ENCODE results near the gene DCTN2.
"Not testable (repeated sequence)": the region's sequence is repeated elsewhere in the genome, so short reads cannot be mapped to it uniquely, and the experiment has no call there.

The DCTN2 gene

DNA sequence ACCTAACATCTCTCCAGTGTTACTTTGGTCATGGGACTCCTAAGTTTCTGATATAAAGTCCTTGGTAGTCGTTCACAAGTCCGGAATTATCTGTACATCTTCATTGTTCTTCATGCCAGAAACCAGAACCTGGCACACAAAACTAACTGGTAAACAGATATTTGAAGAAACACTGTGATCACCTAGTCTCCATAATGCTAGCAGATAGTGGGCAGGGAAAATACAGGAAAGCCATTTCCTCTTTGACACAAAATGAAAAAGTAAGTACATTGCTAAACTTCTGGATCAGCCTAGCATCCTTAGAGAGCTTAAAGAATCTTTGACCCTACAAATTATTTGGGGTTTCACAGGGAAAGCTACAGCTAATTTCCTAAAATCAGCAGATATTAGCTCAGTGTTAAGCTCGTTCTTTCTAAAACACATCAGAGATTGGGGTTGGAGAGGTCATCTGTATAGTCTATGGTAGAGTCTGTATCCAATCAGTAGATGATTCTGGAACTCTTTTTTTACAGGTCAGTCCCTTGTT, 31.5 kb downstream of the DCTN2 start:
- DNase-seq (ENCODE audit: low read depth), result no peak

GRCh38 chr12:57514720-57515407, 32.1 kb downstream of the DCTN2 start:
- DNase-seq (ENCODE audit: low read depth), result no peak

GRCh38 chr12:57514246-57514645, 32.7 kb downstream of the DCTN2 start:
- DNase-seq (ENCODE audit: low read depth), result not testable (repeated sequence)

- not testable (repeated sequence) for DNase-seq (ENCODE audit: low read depth)
These were observed 33.3 kb downstream of the DCTN2 start for GRCh38 chr12:57513677-57514076.

GRCh38 chr12:57513266-57513665, 33.7 kb downstream of the DCTN2 start:
- DNase-seq (ENCODE audit: low read depth), result no peak

DNA sequence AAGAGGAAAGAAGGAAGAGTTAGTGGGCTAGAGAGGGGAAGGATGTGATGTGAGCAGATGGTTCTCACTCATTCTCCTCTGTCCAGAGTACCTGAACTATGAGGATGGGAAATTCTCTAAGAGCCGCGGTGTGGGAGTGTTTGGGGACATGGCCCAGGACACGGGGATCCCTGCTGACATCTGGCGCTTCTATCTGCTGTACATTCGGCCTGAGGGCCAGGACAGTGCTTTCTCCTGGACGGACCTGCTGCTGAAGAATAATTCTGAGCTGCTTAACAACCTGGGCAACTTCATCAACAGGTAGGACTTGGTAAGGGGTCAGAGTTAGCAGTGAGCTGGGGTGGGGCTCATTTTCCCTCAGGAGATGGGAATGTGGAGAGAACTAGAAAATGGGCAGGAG, 34.3 kb downstream of the DCTN2 start:
- no peak for DNase-seq (ENCODE audit: low read depth)

- no peak for DNase-seq (ENCODE audit: low read depth)
These were observed 35.2 kb downstream of the DCTN2 start for GRCh38 chr12:57511588-57512325.

DNA sequence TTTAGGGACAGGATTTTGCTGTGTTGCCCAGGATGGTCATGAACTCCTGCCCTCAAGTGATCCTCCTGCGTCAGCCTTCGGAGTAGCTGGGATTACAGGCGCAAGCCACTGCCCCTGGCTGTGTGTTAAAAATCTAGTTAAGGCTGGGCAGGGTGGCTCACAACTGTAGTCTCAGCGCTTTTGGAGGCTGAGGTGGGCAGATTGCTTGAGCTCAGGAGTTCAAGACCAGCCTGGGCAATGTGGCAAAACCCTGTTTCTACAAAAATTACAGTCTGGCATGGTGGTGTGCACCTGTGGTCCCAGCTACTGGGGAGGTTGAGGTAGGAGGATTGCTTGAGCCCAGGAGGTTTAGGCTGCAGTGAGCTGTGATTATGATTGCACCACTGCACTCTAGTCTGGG, 35.8 kb downstream of the DCTN2 start:
- DNase-seq (ENCODE audit: low read depth), result no peak

GRCh38 chr12:57507796-57508195, 39.2 kb downstream of the DCTN2 start:
- not testable (repeated sequence) for DNase-seq (ENCODE audit: low read depth)

GRCh38 chr12:57506541-57506940, 40.5 kb downstream of the DCTN2 start:
- not testable (repeated sequence) for DNase-seq (ENCODE audit: low read depth)

GRCh38 chr12:57502311-57502969, 44.6 kb downstream of the DCTN2 start:
- not testable (repeated sequence) for DNase-seq (ENCODE audit: low read depth)

GRCh38 chr12:57500213-57500612, 46.8 kb downstream of the DCTN2 start:
- no peak for DNase-seq (ENCODE audit: low read depth)

DNA sequence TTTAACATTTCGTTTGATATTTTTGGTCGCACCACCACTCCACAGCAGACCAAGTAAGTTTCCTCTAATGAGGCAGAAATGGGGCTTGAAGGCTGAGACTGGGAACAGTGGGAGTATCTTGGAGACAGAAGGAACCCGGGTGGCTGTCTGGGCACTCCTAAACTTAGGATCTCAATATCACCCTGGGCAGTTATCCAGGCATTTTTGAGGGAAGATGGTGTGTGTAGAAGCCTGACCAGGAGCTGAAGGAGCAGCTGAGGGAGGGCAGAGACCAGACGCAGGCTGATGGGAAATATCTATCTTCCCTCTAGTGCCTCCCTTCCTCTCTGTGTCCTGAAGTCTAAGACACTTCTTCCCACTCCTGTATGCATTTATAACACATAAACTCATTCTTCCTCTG, 48.4 kb downstream of the DCTN2 start:
- DNase-seq (ENCODE audit: low read depth), result no peak

- DNase-seq (ENCODE audit: low read depth), result no peak
These were observed 48.9 kb downstream of the DCTN2 start for GRCh38 chr12:57498132-57498502.

- DNase-seq (ENCODE audit: low read depth), result no peak
These were observed 49.5 kb downstream of the DCTN2 start for GRCh38 chr12:57497223-57498131.

- DNase-seq (ENCODE audit: low read depth), result no peak
These were observed 50.2 kb downstream of the DCTN2 start for GRCh38 chr12:57496822-57497221.

GRCh38 chr12:57495051-57495701, 51.8 kb downstream of the DCTN2 start:
- DNase-seq (ENCODE audit: low read depth), result not testable (repeated sequence)

DNA sequence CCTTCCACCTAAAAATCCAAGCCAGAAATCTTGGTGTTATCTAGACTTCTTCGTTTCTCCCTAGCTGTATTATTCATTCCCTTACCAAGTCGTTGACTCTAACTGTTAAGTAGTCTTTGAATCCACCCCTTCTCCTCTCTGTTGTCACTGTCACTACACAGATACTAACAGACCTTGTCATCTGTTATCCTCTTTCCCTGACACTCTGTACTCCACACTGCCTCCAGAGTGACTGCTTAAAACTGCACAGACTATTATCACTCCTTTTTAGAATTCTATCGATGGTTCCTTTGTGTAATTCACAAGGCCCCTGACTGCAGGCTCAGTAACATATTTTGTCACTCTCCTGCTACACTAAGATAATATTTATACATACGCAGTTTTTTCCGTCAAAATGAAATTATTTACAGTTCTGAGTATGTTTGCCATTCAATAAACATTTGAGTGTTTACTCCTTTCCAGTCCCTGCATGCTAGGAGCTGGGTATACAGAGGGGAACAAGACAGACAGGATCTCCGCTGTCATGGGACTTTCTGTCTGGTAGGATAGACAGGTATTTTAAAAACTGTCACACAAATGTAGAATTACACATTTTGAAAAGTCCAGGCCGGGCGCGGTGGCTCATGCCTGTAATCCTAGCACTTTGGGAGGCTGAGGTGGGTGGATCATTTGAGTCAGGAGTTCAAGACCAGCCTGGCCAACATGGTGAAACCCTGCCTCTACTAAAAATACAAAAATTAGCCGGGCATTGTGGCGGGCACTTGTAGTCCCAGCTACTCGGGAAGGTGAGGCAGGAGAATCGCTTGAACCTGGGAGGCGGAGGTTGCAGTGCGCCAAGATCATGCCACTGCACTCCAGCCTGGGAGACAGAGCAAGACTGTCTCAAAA, 55.4 kb downstream of the DCTN2 start:
- no peak for DNase-seq (ENCODE audit: low read depth)

GRCh38 chr12:57490126-57490525, 56.9 kb downstream of the DCTN2 start:
- no peak for DNase-seq (ENCODE audit: low read depth)

- peak; percentile 41 for DNase-seq (ENCODE audit: low read depth)
These were observed 57.8 kb downstream of the DCTN2 start for GRCh38 chr12:57489157-57489641.
